Neuronal stem cell (in vitro differentiated cells): ENCODE measurements around the gene GDAP2.
"Not testable (repeated sequence)": the region's sequence is repeated elsewhere in the genome, so short reads cannot be mapped to it uniquely, and the experiment has no call there.

ENCODE experiments used
- DNase-seq: peaks from one replicate; pipeline ENCODE4 v3.0.0-alpha.2; 2013; ENCODE audit warnings: low spot score
- H2AFZ ChIP-seq: one replicate; pipeline ENCODE4 v1.6.1; 2013; ENCODE audit warnings: mild to moderate bottlenecking, low read length, inconsistent platforms
- H2AK5ac ChIP-seq: 2 replicates; pipeline ENCODE4 v1.6.1; 2013; ENCODE audit warnings: low read depth, mild to moderate bottlenecking, inconsistent platforms, low read length, moderate library complexity, mixed read lengths
- H2BK120ac ChIP-seq: 2 replicates; pipeline ENCODE4 v1.6.1; 2013; ENCODE audit warnings: low read depth, mild to moderate bottlenecking, inconsistent platforms, low read length, moderate library complexity, mixed read lengths
- H2BK12ac ChIP-seq: one replicate; pipeline ENCODE4 v1.6.1; 2013; ENCODE audit warnings: low read length, inconsistent platforms
- H2BK15ac ChIP-seq: 2 replicates; pipeline ENCODE4 v1.6.1; 2013; ENCODE audit warnings: mild to moderate bottlenecking, low read length, inconsistent platforms, mixed read lengths
- H2BK5ac ChIP-seq: one replicate; pipeline ENCODE4 v1.6.1; 2013; ENCODE audit warnings: inconsistent platforms, mild to moderate bottlenecking, low read length, moderate library complexity
- H3K14ac ChIP-seq: one replicate; pipeline ENCODE4 v1.6.1; 2013; ENCODE audit warnings: low read length, inconsistent platforms
- H3K18ac ChIP-seq: 2 replicates; pipeline ENCODE4 v1.6.1; 2013; ENCODE audit warnings: low read length, inconsistent platforms
- H3K23ac ChIP-seq: 2 replicates; pipeline ENCODE4 v1.6.1; 2013; ENCODE audit warnings: low read depth, mild to moderate bottlenecking, mixed read lengths, low read length, inconsistent platforms; ENCODE audit not compliant: poor library complexity
- H3K27ac ChIP-seq: replicated peaks from 3 replicates; pipeline ENCODE4 v1.5.1; 2013; ENCODE audit warnings: low read length, inconsistent platforms
- H3K27me3 ChIP-seq, 3 experiments: 2 replicates each; pipeline ENCODE4 v1.6.1; 2013; ENCODE audit warnings: low read length in 3 of 3, mild to moderate bottlenecking in 2 of 3, inconsistent platforms in 1 of 3, low read depth in 1 of 3, mixed read lengths in 1 of 3, moderate library complexity in 1 of 3; ENCODE audit not compliant: control insufficient read depth in 3 of 3, insufficient read depth in 3 of 3
- H3K36me3 ChIP-seq, 2 donors: replicated peaks in 1 of 2; 2 replicates each; pipeline ENCODE4 v1.6.1; 2013; ENCODE audit warnings: low read length in 2 of 2; ENCODE audit not compliant: control insufficient read depth in 2 of 2, insufficient read depth in 2 of 2
- H3K4ac ChIP-seq: 2 replicates; pipeline ENCODE4 v1.6.1; 2013; ENCODE audit warnings: inconsistent platforms, mild to moderate bottlenecking, low read length, moderate library complexity
- H3K4me1 ChIP-seq, 2 donors: 1 replicate in 1 of 2; 2 replicates in 1 of 2; pipeline ENCODE4 v1.6.1; 2013; ENCODE audit warnings: low read length in 2 of 2, low read depth in 1 of 2; ENCODE audit not compliant: control insufficient read depth in 2 of 2, insufficient read depth in 1 of 2
- H3K4me2 ChIP-seq: one replicate; pipeline ENCODE4 v1.6.1; 2013; ENCODE audit warnings: mild to moderate bottlenecking, low read length, inconsistent platforms; ENCODE audit not compliant: insufficient read depth, poor library complexity, severe bottlenecking
- H3K4me3 ChIP-seq, 2 donors: 2 replicates each; pipeline ENCODE4 v1.5.1; 2013; ENCODE audit warnings: low read length in 2 of 2, mild to moderate bottlenecking in 2 of 2, inconsistent platforms in 1 of 2, moderate library complexity in 1 of 2
- H3K79me1 ChIP-seq: one replicate; pipeline ENCODE4 v1.6.1; 2013; ENCODE audit warnings: low read depth, mild to moderate bottlenecking, inconsistent platforms, low read length, moderate library complexity
- H3K9ac ChIP-seq: one replicate; pipeline ENCODE4 v1.6.1; 2013; ENCODE audit warnings: mild to moderate bottlenecking, low read depth, low read length, inconsistent platforms; ENCODE audit not compliant: poor library complexity
- H3K9me3 ChIP-seq, 2 donors: replicated peaks in 1 of 2; 2 replicates each; pipeline versions ENCODE3 to v1.6.1; 2013; ENCODE audit warnings: low read length in 2 of 2, mild to moderate bottlenecking in 2 of 2, inconsistent platforms in 1 of 2, low read depth in 1 of 2, mixed read lengths in 1 of 2, moderate library complexity in 1 of 2; ENCODE audit not compliant: control insufficient read depth in 2 of 2, insufficient read depth in 1 of 2
- H4K8ac ChIP-seq: one replicate; pipeline ENCODE4 v1.6.1; 2013; ENCODE audit warnings: low read depth, mild to moderate bottlenecking, inconsistent platforms, low read length, moderate library complexity
- H4K91ac ChIP-seq: one replicate; pipeline ENCODE4 v1.6.1; 2013; ENCODE audit warnings: low read length, low read depth, mild to moderate bottlenecking, inconsistent platforms; ENCODE audit not compliant: poor library complexity
- WGBS, 2 donors: extraction: QIAGEN DNeasy Blood & Tissue Kit; methylation state at CpG; one replicate each; pipeline ENCODE4 v1.1.7; 2013; ENCODE audit warnings: missing lambda C conversion rate in 2 of 2, mixed read lengths in 1 of 2; ENCODE audit not compliant: insufficient read length in 2 of 2, insufficient replicate concordance in 1 of 2; ENCODE audit errors: extremely low coverage in 2 of 2; 5-methylcytosine and 5-hydroxymethylcytosine counted together

GDAP2 gene

GRCh38 chr1:117846674-117847425, 82.6 kb downstream of the GDAP2 start:
- Histone ChIP-seq H3K18ac (no peak overlapping the region), H3K9ac (no peak overlapping the region), H3K4ac (no peak overlapping the region), H2AFZ (no peak overlapping the region), H3K79me1 (no peaks in the 10 kb centered on the region), H2AK5ac (no peak overlapping the region), H2BK15ac (no peak overlapping the region), H3K4me3 (no peak overlapping the region), H3K27ac (no peak overlapping the region), H2BK12ac (no peak overlapping the region), H4K91ac (no peak overlapping the region), H3K4me1 (no peaks in the 10 kb centered on the region), H3K9me3 (no peaks in the 10 kb centered on the region), H3K14ac (no peak overlapping the region), H3K36me3 (no peaks in the 10 kb centered on the region), H3K4me2 (no peak overlapping the region), H2BK5ac (no peak overlapping the region), H4K8ac (no peak overlapping the region), H3K27me3 (no peaks in the 10 kb centered on the region), H3K23ac (no peak overlapping the region), H2BK120ac (no peak overlapping the region)
- WGBS, 2 donors, result no CpG with 5 or more reads among the region's 7 CpGs
- DNase-seq, result no peak

DNA sequence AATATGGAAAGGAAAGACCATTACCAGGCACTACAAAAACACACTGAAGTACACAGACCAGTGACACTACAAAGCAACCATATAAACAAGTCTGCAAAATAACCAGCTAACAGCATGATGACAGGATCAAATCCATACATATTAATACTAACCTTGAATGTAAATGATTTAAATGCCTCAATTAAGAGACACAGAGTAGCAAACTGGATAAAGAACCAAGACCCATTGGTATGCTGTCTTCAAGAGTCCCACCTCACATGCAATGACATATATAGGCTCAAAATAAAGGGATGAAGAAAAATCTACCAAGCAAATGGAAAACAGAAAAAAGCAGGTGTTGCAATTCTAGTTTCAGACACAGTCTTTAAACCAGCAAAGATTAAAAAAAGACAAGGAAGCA, 84.9 kb downstream of the GDAP2 start:
- not testable (repeated sequence) for H3K4ac ChIP-seq, H2AFZ ChIP-seq, H3K4me2 ChIP-seq, H2AK5ac ChIP-seq, H2BK15ac ChIP-seq, H3K14ac ChIP-seq, H2BK5ac ChIP-seq, H2BK120ac ChIP-seq, DNase-seq, H3K79me1 ChIP-seq, H4K8ac ChIP-seq, H4K91ac ChIP-seq, H3K18ac ChIP-seq, H3K23ac ChIP-seq, H3K36me3 ChIP-seq, H3K27me3 ChIP-seq, H3K9ac ChIP-seq, H3K27ac ChIP-seq, H3K9me3 ChIP-seq, H2BK12ac ChIP-seq, H3K4me3 ChIP-seq, H3K4me1 ChIP-seq

DNA sequence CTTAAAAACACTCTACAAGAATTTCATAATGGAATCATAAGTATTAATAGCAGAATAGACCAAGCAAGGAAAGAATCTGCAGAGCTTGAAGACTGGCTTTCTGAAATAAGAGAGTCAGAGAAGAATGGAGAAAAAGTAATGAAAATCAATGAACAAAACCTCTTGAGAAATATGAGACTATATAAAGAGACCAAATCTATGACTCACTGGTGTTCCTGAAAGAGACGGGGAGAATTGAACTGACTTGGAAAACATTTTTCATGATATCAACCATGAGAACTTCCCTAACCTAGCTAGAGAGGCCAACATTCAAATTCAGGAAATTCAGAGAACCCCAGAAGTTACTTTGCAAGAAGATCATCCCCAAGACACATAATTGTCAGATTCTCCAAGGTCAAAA, 85.6 kb downstream of the GDAP2 start:
- WGBS, 2 donors, result no CpG with 5 or more reads among the region's 1 CpG
- Histone ChIP-seq H3K18ac (no peak overlapping the region), H2BK120ac (no peak overlapping the region), H2AFZ (no peak overlapping the region), H3K4ac (no peak overlapping the region), H3K23ac (no peak overlapping the region), H3K9me3 (no peaks in the 10 kb centered on the region), H2BK12ac (no peak overlapping the region), H4K91ac (no peak overlapping the region), H3K36me3 (no peaks in the 10 kb centered on the region), H3K4me2 (no peak overlapping the region), H3K27me3 (no peaks in the 10 kb centered on the region), H2BK5ac (no peak overlapping the region), H3K4me1 (no peaks in the 10 kb centered on the region), H3K79me1 (no peaks in the 10 kb centered on the region), H3K27ac (no peak overlapping the region), H3K14ac (no peak overlapping the region), H3K9ac (no peak overlapping the region), H4K8ac (no peak overlapping the region), H2BK15ac (no peak overlapping the region), H2AK5ac (no peak overlapping the region), H3K4me3 (no peak overlapping the region)
- no peak for DNase-seq

- Histone ChIP-seq H2BK5ac (no peak overlapping the region), H3K9ac (no peak overlapping the region), H3K4me2 (no peak overlapping the region), H3K4ac (no peak overlapping the region), H3K14ac (no peak overlapping the region), H3K4me3 (no peak overlapping the region), H3K79me1 (no peaks in the 10 kb centered on the region), H3K18ac (no peak overlapping the region), H2BK120ac (no peak overlapping the region), H4K8ac (no peak overlapping the region), H2BK15ac (no peak overlapping the region), H3K36me3 (no peaks in the 10 kb centered on the region), H2AK5ac (no peak overlapping the region), H3K4me1 (no peaks in the 10 kb centered on the region), H3K9me3 (no peaks in the 10 kb centered on the region), H3K27me3 (no peaks in the 10 kb centered on the region), H2BK12ac (no peak overlapping the region), H3K23ac (no peak overlapping the region), H2AFZ (no peak overlapping the region), H3K27ac (no peak overlapping the region), H4K91ac (no peak overlapping the region)
- WGBS, 2 donors, result no CpG with 5 or more reads among the region's 3 CpGs
- DNase-seq, result no peak
These were observed 86.8 kb downstream of the GDAP2 start for GRCh38 chr1:117842408-117843170.
